ENCODE data around the gene COL16A1. TPM values are rescaled to one million over a fixed set of nuclear protein-coding genes. Genes with fewer than 3 reads are reported as not detected.
A peak's percentile ranks its signal among the peaks of the same experiment; 100 is the strongest.

Gene COL16A1
- polyA plus RNA-seq, 3 donors: 0.13 TPM; not detected in 2

GRCh38 chr1:31628931-31629556 lies 74.8 kb downstream of the COL16A1 start:
- H3K4me3 ChIP-seq (replicated peaks in 1 of 3; ENCODE audit: low read depth in 2 of 3, low read length in 3 of 3): no peak overlapping the region
- H3K4me1 ChIP-seq (ENCODE audit: control insufficient read depth in 1 of 2, insufficient read depth in 2 of 2, low read length in 2 of 2): peaks cover 2 to 7% of the 10 kb centered on the region in 2 donors
- H3K27me3 ChIP-seq (ENCODE audit: control insufficient read depth in 2 of 2, insufficient read depth in 2 of 2, low read length in 2 of 2): no peaks in the 10 kb centered on the region
- no peak for TF ChIP-seq CTCF (IDR thresholded peaks at IDR 0.05)
- no peak for DNase-seq
- no peaks in the 10 kb centered on the region for H3K79me2 ChIP-seq (ENCODE audit: insufficient read depth, low read length)
- H3K9me3 ChIP-seq (replicated peaks in 1 of 2; ENCODE audit: control insufficient read depth in 1 of 2, insufficient read depth in 1 of 2, low read length in 2 of 2): no peaks in the 10 kb centered on the region
- Mint-ChIP-seq H3K27ac (no peak overlapping the region), H3K27me3 (ENCODE audit: low read depth in 3 of 3) (peaks cover 0 to 2% (median 0%) of the 10 kb centered on the region in 3 donors), H3K4me1 (peaks cover 12% of the 10 kb centered on the region), H3K4me3 (no peak overlapping the region), H3K36me3 (peaks cover 79% of the 10 kb centered on the region in 2 donors), H3K9me3 (peaks cover 0 to 2% (median 0%) of the 10 kb centered on the region in 7 donors)
- no peak overlapping the region for H2AFZ ChIP-seq (ENCODE audit: insufficient read depth, low read depth, low read length, poor library complexity, severe bottlenecking)
- no peak overlapping the region for H3K4me2 ChIP-seq (replicated peaks; ENCODE audit: extremely low read depth, low read length, poor library complexity, severe bottlenecking)
- H3K27ac ChIP-seq (ENCODE audit: low read depth in 1 of 2, low read length in 2 of 2): no peak overlapping the region
- WGBS (ENCODE audit: insufficient coverage): 100% methylated on average over 5 of the region's 6 CpGs
- H4K20me1 ChIP-seq (ENCODE audit: insufficient read depth, low read length): no peaks in the 10 kb centered on the region
- intact Hi-C loops (cut with micrococcal nuclease): no loop called here
- no peak overlapping the region for H3K9ac ChIP-seq (ENCODE audit: insufficient read depth, low read length, poor library complexity, severe bottlenecking)
- H3K36me3 ChIP-seq (replicated peaks in 1 of 2; ENCODE audit: control insufficient read depth in 1 of 2, insufficient read depth in 2 of 2, low read length in 2 of 2): peaks cover 61 to 77% of the 10 kb centered on the region in 2 donors

GRCh38 chr1:31627930-31628559 lies 75.8 kb downstream of the COL16A1 start:
- Histone ChIP-seq H3K4me2 (replicated peaks; ENCODE audit: extremely low read depth, low read length, poor library complexity, severe bottlenecking) (no peak overlapping the region), H3K4me3 (replicated peaks in 1 of 3; ENCODE audit: low read depth in 2 of 3, low read length in 3 of 3) (no peak overlapping the region), H3K27me3 (ENCODE audit: control insufficient read depth in 2 of 2, insufficient read depth in 2 of 2, low read length in 2 of 2) (no peaks in the 10 kb centered on the region), H3K9ac (ENCODE audit: insufficient read depth, low read length, poor library complexity, severe bottlenecking) (no peak overlapping the region), H3K36me3 (replicated peaks in 1 of 2; ENCODE audit: control insufficient read depth in 1 of 2, insufficient read depth in 2 of 2, low read length in 2 of 2) (peaks cover 56 to 68% of the 10 kb centered on the region in 2 donors), H3K4me1 (ENCODE audit: control insufficient read depth in 1 of 2, insufficient read depth in 2 of 2, low read length in 2 of 2) (peaks cover 9 to 14% of the 10 kb centered on the region in 2 donors), H4K20me1 (ENCODE audit: insufficient read depth, low read length) (no peaks in the 10 kb centered on the region), H3K27ac (ENCODE audit: low read depth in 1 of 2, low read length in 2 of 2) (no peak overlapping the region), H3K79me2 (ENCODE audit: insufficient read depth, low read length) (no peaks in the 10 kb centered on the region), H2AFZ (ENCODE audit: insufficient read depth, low read depth, low read length, poor library complexity, severe bottlenecking) (no peak overlapping the region), H3K9me3 (replicated peaks in 1 of 2; ENCODE audit: control insufficient read depth in 1 of 2, insufficient read depth in 1 of 2, low read length in 2 of 2) (no peaks in the 10 kb centered on the region)
- 84% methylated on average over 7 of the region's 11 CpGs for WGBS (ENCODE audit: insufficient coverage)
- no peak for TF ChIP-seq CTCF (IDR thresholded peaks at IDR 0.05)
- Mint-ChIP-seq H3K27ac (peak overlapping the region in 1 of 7 donors; percentile 72), H3K4me3 (no peak overlapping the region), H3K36me3 (peaks cover 73 to 74% of the 10 kb centered on the region in 2 donors), H3K27me3 (ENCODE audit: low read depth in 3 of 3) (peaks cover 0 to 2% (median 0%) of the 10 kb centered on the region in 3 donors), H3K9me3 (peaks cover 0 to 2% (median 0%) of the 10 kb centered on the region in 7 donors), H3K4me1 (peaks cover 16% of the 10 kb centered on the region)
- no peak for DNase-seq
- intact Hi-C loops (cut with micrococcal nuclease): no loop called here

Measured in CD14-positive monocyte (primary cell).